Measurements from ENCODE around the gene RPS4Y2.

GRCh38 chrY:20765117-20765516 is 9.2 kb downstream of the RPS4Y2 start:
- no peak for TF ChIP-seq CTCF (IDR thresholded peaks at IDR 0.05)
- TF ChIP-seq POLR2A (IDR thresholded peaks at IDR 0.05): no peak
